Heart right ventricle (tissue), 16 donors: Measurements from ENCODE around the gene SRPX. TPM values are rescaled to one million over a fixed set of nuclear protein-coding genes. Genes with fewer than 3 reads are reported as not detected.

Source experiments
- ATAC-seq, 8 donors: fragments of 200-7000 bp; cut with Tn5 transposase; one replicate each; pipeline ENCODE4 v1.9.1; 2020; ENCODE audit warnings: mild to moderate bottlenecking in 8 of 8, moderate library complexity in 8 of 8, moderate number of reproducible peaks in 1 of 8
- DNase-seq, 2 donors: peaks; one replicate each; pipeline ENCODE4 v3.0.0-alpha.2; 2020
- H3K27ac ChIP-seq, 10 donors: fragments of 200-600 bp; sonication (generic) in 2 of 10; one replicate each; pipeline versions ENCODE4 v1.5.0 to v1.8.0; 2020 to 2022; ENCODE audit warnings: mild to moderate bottlenecking in 3 of 10
- H3K27me3 ChIP-seq, 7 donors: fragments of 200-600 bp; one replicate each; pipeline ENCODE4 v1.8.0; 2021 to 2022; ENCODE audit warnings: mild to moderate bottlenecking in 2 of 7
- H3K36me3 ChIP-seq, 9 donors: fragments of 200-600 bp; sonication (generic) in 1 of 9; one replicate each; pipeline versions ENCODE4 v1.5.0 to v1.8.0; 2020 to 2022; ENCODE audit warnings: mild to moderate bottlenecking in 2 of 9
- H3K4me1 ChIP-seq, 9 donors: fragments of 200-600 bp; sonication (generic) in 1 of 9; one replicate each; pipeline versions ENCODE4 v1.5.0 to v1.8.0; 2020 to 2022; ENCODE audit warnings: mild to moderate bottlenecking in 4 of 9
- H3K4me3 ChIP-seq, 10 donors: fragments of 200-600 bp; sonication (generic) in 2 of 10; one replicate each; pipeline versions ENCODE4 v1.5.0 to v1.8.0; 2020 to 2022; ENCODE audit warnings: mild to moderate bottlenecking in 7 of 10, moderate library complexity in 2 of 10
- H3K9me3 ChIP-seq, 11 donors: fragments of 200-600 bp in 10 of 11; sonication (generic) in 2 of 11; one replicate each; pipeline versions ENCODE4 v1.5.0 to v1.8.0; 2013 to 2022; ENCODE audit warnings: mild to moderate bottlenecking in 2 of 11, control low read depth in 1 of 11, moderate library complexity in 1 of 11
- WGBS, 2 donors: extraction: QIAGEN DNeasy Blood & Tissue Kit; methylation state at CpG; one replicate each; pipeline ENCODE4 v1.1.7; 2013; ENCODE audit warnings: inconsistent platforms in 1 of 2; 5-methylcytosine and 5-hydroxymethylcytosine counted together
- intact Hi-C, 10 donors: fragments of 100-400 bp; cut with DNase I; formaldehyde crosslinking; loops; one replicate each; pipeline versions ENCODE4 v1.11.1 to v1.14.2; 2022
- long read RNA-seq, 3 donors: library from polyadenylated mRNA; unstranded; transcript quantifications; one replicate each; pipeline ENCODE4 v2.0.0, GENCODE V29; 2020 to 2021
- polyA plus RNA-seq, 2 donors: library from polyadenylated mRNA; stranded (reverse); fragments of 200-250 nt; gene quantifications; one replicate each; pipeline ENCODE4 v1.2.3, GENCODE V29; 2013
- total RNA-seq, 10 donors: library from RNA; stranded (reverse); fragmentation: NEBNext Ultra II Directional in 3 of 10; extraction: Animal tissue kit (Norgen Biotek cat#: 25700) in 3 of 10; gene quantifications; one replicate each; pipeline versions ENCODE4 v1.2.1 to v1.2.4, GENCODE V29; 2021 to 2023
- TF ChIP-seq, protein P1 (sequence below), 9 donors: fragments of 200-600 bp; sonication (generic) in 2 of 9; IDR thresholded peaks; one replicate each; pipeline versions ENCODE4 v1.5.0 to v1.8.0; 2021 to 2022; ENCODE audit warnings: antibody characterized with exemption in 9 of 9, mild to moderate bottlenecking in 5 of 9, moderate library complexity in 1 of 9
- donor health status: Arrhythmogenic right ventricular cardiomyopathy.
- donor health status: ischemic (EF 13 %, LVEDD 7.1; RV severe dilation, severe dysfunction).
- donor health status: healthy with polysubstance abuse.
- donor health status: DM: no; HTN: yes; CAD: no.
- donor health status: DM: no; HTN: no; CAD: no.
- donor health status: ischemic (EF 25% LVEDD 6.9; RV normal size, moderate dysfunction).
- donor health status: ischemic (EF 25% LVEDD 5.7; RV mildly dilated, moderate dysfunction).
- donor health status: healthy.
- donor health status: DM: yes; HTN: yes; CAD: no.
- donor health status: Ischemic cardiomyopathy.
- donor health status: ischemic (EF 35%, LVEDD 5.7; RV mildly dilated, moderate dysfunction).
- donor health status: nonischemic (EF 11% LVEDD 7.7; RV severe dilation, severe dysfunction).
- donor health status: DM: yes; HTN: yes; CAD: no.
- donor health status: PGD.
- donor health status: ischemic (EF 29% LVEDD 5.4; RV normal size, mild dysfunction).
- donor health status: nonischemic (EF 23%, LVEDD 6.1; RV moderate dilation, normal function).

Gene SRPX, protein sequence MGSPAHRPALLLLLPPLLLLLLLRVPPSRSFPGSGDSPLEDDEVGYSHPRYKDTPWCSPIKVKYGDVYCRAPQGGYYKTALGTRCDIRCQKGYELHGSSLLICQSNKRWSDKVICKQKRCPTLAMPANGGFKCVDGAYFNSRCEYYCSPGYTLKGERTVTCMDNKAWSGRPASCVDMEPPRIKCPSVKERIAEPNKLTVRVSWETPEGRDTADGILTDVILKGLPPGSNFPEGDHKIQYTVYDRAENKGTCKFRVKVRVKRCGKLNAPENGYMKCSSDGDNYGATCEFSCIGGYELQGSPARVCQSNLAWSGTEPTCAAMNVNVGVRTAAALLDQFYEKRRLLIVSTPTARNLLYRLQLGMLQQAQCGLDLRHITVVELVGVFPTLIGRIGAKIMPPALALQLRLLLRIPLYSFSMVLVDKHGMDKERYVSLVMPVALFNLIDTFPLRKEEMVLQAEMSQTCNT
- 10 to 100 TPM; 34.8 to 85.9 (median 47.7) TPM for total RNA-seq
- polyA plus RNA-seq: 100 to 1,000 TPM in 1 of 2 donors, 10 to 100 TPM in 1; 70.9 to 204 TPM
- long read RNA-seq, donor 1, transcript SRPX-205 (9 exons, 1,780 nt): minor isoform, 5 of 109 reads
- long read RNA-seq, donor 1, transcript SRPX-206 (9 exons, 1,842 nt): minor isoform, 13 of 109 reads
- long read RNA-seq, donor 1, transcript SRPX-201 (10 exons, 1,874 nt): major isoform, 77 of 109 reads
- long read RNA-seq, donor 1, partial matches to known transcripts: 8 of 109 reads
- long read RNA-seq, donor 1, other reads (novel, unspliced or antisense): 6 of 109 reads
- long read RNA-seq, donor 2, transcript SRPX-201 (10 exons, 1,874 nt): major isoform, 82 of 106 reads
- long read RNA-seq, donor 2, transcript SRPX-206 (9 exons, 1,842 nt): minor isoform, 9 of 106 reads
- long read RNA-seq, donor 2, partial matches to known transcripts: 5 of 106 reads
- long read RNA-seq, donor 2, other reads (novel, unspliced or antisense): 6 of 106 reads
- long read RNA-seq, donor 3, transcript SRPX-206 (9 exons, 1,842 nt): minor isoform, 43 of 444 reads
- long read RNA-seq, donor 3, transcript SRPX-205 (9 exons, 1,780 nt): minor isoform, 13 of 444 reads
- long read RNA-seq, donor 3, transcript SRPX-201 (10 exons, 1,874 nt): major isoform, 340 of 444 reads
- long read RNA-seq, donor 3, partial matches to known transcripts: 27 of 444 reads
- long read RNA-seq, donor 3, other reads (novel, unspliced or antisense): 20 of 444 reads

DNA sequence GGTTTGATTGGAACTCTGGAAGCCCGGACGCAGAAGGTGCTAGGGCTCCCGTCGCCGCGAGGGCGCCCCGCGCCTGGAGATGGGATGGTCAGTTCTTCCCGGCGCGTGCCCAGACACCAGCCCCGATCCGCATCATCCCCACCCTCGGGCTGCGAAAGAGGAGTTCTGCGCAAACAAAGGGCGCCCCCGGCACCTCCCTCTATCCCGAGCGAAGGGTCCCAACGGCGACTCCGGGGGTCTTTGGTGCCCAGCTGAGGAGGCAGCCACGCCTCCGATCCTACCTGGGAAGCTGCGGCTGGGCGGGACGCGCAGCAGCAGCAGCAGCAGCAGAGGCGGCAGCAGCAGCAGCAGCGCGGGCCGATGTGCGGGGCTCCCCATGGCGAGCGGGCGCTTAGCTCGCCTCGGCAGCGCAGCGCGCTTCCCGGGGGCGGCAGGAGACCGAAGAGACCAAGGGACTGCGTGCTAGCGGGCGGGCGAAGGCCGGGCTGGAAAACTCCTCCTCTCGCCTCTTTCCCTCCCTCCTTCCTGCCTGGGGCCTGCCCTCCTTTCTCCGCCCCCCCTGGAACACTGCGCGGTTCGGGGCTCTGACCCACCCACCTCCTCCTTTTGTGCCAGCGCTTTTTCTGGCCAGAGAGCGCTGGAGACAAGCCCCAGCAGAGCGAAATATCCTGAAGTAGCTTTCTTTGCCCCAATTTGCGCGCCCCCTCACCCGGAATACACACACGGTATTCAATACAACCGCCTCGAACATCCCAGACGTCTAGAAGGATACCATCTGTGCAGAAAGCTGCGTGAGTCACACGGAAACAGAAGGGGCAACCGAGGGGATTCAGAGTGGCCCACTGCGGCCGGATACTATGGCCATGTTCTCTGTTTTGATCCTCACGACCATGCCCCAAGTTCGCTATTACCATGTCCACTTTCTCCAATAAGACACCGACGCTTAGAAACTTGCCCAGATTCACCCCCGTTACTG lies at the start of gene SRPX:
Gene SRPX (minus strand): TSS at position 457 of the 976 bp plus-strand sequence. CDS start 79 bp downstream, at position 378.
- TF ChIP-seq, protein P1, sequence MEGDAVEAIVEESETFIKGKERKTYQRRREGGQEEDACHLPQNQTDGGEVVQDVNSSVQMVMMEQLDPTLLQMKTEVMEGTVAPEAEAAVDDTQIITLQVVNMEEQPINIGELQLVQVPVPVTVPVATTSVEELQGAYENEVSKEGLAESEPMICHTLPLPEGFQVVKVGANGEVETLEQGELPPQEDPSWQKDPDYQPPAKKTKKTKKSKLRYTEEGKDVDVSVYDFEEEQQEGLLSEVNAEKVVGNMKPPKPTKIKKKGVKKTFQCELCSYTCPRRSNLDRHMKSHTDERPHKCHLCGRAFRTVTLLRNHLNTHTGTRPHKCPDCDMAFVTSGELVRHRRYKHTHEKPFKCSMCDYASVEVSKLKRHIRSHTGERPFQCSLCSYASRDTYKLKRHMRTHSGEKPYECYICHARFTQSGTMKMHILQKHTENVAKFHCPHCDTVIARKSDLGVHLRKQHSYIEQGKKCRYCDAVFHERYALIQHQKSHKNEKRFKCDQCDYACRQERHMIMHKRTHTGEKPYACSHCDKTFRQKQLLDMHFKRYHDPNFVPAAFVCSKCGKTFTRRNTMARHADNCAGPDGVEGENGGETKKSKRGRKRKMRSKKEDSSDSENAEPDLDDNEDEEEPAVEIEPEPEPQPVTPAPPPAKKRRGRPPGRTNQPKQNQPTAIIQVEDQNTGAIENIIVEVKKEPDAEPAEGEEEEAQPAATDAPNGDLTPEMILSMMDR (IDR thresholded peaks at IDR 0.05): no peak
- 2 to 3% methylated on average over 59 to 73 of the region's 76 CpGs for WGBS, 2 donors
- Histone ChIP-seq H3K9me3 (no peaks in the 10 kb centered on the region), H3K27ac (peak within 1 kb of the TSS; percentile 22 to 74 (median 62)), H3K4me1 (peaks cover 0 to 5% (median 0%) of the 10 kb centered on the region in 9 donors), H3K4me3 (peak within 1 kb of the TSS; percentile 38 to 65 (median 57)), H3K27me3 (peaks cover 0 to 74% (median 0%) of the 10 kb centered on the region in 7 donors), H3K36me3 (no peaks in the 10 kb centered on the region)
- ATAC-seq (peak; percentile 65 to 93 (median 82)), DNase-seq (peak; percentile 33 to 44)
- intact Hi-C loops: loop anchor here in 1 of 10 donors (2.0 kb wide), 1 partner anchor 62 kb away; no protein-coding TSS in a partner anchor

DNA sequence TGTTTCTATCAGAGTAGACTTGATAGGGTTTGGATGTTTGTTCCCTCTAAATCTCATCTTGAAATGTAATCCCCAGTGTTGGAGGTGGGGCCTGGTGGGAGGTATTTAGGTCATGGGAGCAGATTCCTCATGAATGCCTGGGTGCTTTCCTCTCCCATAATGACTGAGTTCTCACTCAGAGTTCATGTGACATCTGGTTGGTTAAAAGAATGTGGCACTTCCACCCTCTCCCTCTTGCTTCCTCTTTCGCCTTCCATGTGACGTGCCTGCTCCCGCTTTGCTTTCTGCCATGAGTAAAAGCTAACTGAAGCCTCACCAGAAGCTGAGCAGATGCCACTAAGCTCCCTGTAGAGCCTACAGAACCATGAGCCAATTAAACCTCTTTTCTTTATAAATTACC lies 47.3 kb upstream of the SRPX start:
- TF ChIP-seq, protein P1 (IDR thresholded peaks at IDR 0.05): no peak
- intact Hi-C loops: loop anchor here in 1 of 10 donors (10.0 kb wide), 1 partner anchor 57 kb away; the partner anchor contains the start of gene RPGR
- DNase-seq (no peak), ATAC-seq (no peak)
- peaks cover 0 to 5% (median 0%) of the 10 kb centered on the region in 9 donors for H3K4me1 ChIP-seq
- H3K27me3 ChIP-seq: peaks cover 0 to 15% (median 0%) of the 10 kb centered on the region in 7 donors
- 94 to 98% methylated on average over 3 of the region's 3 CpGs for WGBS, 2 donors
- H3K36me3 ChIP-seq: peaks cover 0 to 3% (median 0%) of the 10 kb centered on the region in 9 donors
- no peaks in the 10 kb centered on the region for H3K9me3 ChIP-seq
- H3K27ac ChIP-seq: no peak overlapping the region
- H3K4me3 ChIP-seq: no peak overlapping the region

DNA sequence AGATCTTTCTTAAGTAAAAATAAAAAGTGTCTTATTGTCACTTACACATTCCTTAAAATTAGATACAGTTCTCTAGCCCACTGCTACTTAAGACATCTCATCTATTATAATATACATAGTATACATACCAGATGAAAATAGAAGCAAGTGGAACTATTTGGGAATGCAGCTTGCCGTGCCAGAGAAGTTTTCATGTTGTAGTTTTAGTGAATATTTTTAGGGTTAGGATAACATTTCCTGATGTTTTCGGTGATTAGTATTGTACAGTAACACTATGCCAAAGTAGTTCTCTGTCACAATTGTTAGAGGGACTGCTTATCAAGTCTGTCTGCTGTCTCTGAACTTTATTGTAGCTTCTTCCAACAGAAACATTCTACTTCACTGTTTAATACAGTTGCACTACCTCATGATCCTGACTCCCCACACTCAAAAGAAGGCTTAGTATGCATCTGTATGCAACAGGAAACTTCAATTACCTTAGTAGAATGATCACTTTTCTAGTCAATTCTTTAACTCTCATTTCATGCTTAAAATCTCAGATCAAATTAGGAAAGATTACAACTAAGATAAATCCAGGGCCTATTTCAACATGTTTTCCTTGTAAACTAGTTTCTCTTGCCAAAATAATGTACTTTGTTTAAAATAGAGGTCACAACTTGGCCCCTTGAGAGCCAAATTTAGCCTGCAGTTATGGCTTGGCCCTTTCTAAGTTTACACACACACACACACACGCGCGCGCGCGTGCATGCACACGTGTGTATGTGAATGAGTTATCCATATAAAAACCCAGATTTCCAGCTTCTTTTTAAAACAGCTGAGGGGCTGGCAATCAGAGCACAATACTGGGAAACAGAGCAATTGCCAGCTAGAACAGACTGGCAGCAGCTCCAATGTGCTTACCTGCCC lies 42.3 kb upstream of the SRPX start:
- Histone ChIP-seq H3K36me3 (no peaks in the 10 kb centered on the region), H3K27ac (peak overlapping the region in 1 of 10 donors; percentile 31), H3K27me3 (peaks cover 0 to 12% (median 0%) of the 10 kb centered on the region in 7 donors), H3K4me1 (no peaks in the 10 kb centered on the region), H3K9me3 (no peaks in the 10 kb centered on the region), H3K4me3 (no peak overlapping the region)
- ATAC-seq: no peak
- TF ChIP-seq, protein P1 (IDR thresholded peaks at IDR 0.05): no peak
- no peak for DNase-seq
- intact Hi-C loops: loop anchor here in 1 of 10 donors (10.0 kb wide), 1 partner anchor 62 kb away; the partner anchor contains the start of gene RPGR
- WGBS, 2 donors: 53 to 59% methylated on average over 9 of the region's 9 CpGs
